Measurements from ENCODE around the gene USP44.
"Not testable (repeated sequence)": the region's sequence is repeated elsewhere in the genome, so short reads cannot be mapped to it uniquely, and the experiment has no call there.

USP44 gene

GRCh38 chr12:95551305-95551704, at the start of gene USP44:
Gene USP44, minus strand, starts transcription at chr12:95551476. Its CDS starts 17,220 bp downstream, at chr12:95534256.
- DNase-seq (ENCODE audit: low spot score) = no peak
- peaks cover 7% of the 10 kb centered on the region for H3K9me3 Mint-ChIP-seq
- H3K27ac Mint-ChIP-seq = peak within 1 kb of the TSS; percentile 78
- H3K4me1 Mint-ChIP-seq (ENCODE audit: low read depth) = peaks cover 51% of the 10 kb centered on the region
- peak within 1 kb of the TSS; percentile 75 for H3K4me3 Mint-ChIP-seq
- peaks cover 5% of the 10 kb centered on the region for H3K36me3 Mint-ChIP-seq (ENCODE audit: low read depth)
- peaks cover 21% of the 10 kb centered on the region for H3K27me3 Mint-ChIP-seq (ENCODE audit: low read depth)

DNA sequence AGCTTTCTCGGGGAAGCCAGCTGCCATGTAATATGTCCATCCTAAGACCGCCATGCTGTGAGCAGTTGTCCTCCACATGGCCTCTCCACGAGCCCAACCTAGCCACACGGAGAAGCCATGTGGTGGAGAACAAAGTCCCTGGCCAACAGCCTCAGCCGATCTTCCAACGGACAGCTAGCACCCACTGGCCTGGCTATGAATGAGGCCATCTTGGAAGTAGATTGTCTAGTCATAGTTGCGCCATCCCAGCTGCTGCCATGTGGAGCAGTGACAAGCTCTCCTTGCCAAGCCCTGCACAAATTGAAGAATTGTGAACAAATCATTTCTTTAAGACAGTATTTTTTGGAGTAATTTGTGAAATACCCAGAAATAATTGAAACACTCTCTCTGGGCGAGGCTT, 49.3 kb upstream of the USP44 start:
- Mint-ChIP-seq H3K4me1 (ENCODE audit: low read depth) (no peaks in the 10 kb centered on the region), H3K27ac (no peak overlapping the region), H3K27me3 (ENCODE audit: low read depth) (no peaks in the 10 kb centered on the region), H3K36me3 (ENCODE audit: low read depth) (no peaks in the 10 kb centered on the region), H3K4me3 (no peak overlapping the region), H3K9me3 (no peaks in the 10 kb centered on the region)
- DNase-seq (ENCODE audit: low spot score) = no peak

DNA sequence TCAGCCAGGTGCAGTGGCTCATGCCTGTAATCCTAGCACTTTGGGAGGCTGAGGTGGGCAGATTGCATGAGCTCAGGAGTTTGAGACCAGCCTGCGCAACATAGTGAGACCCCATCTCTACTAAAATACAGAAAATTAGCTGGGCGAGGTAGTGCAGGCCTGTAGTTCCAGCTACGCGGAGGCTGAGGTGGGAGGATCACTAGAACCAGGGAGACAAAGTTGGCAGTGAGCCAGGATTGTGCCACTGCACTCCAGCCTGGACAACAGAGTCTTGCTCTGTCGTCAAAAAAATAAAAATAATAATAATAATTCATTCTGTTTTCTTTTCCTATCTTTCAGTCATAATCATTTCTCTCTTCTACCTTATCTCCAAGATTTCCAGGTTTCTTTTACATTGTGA, 48.6 kb upstream of the USP44 start:
- Mint-ChIP-seq H3K27ac (no peak overlapping the region), H3K36me3 (ENCODE audit: low read depth) (no peaks in the 10 kb centered on the region), H3K9me3 (no peaks in the 10 kb centered on the region), H3K4me3 (no peak overlapping the region), H3K27me3 (ENCODE audit: low read depth) (peaks cover under 1% of the 10 kb centered on the region), H3K4me1 (ENCODE audit: low read depth) (no peaks in the 10 kb centered on the region)
- no peak for DNase-seq (ENCODE audit: low spot score)

DNA sequence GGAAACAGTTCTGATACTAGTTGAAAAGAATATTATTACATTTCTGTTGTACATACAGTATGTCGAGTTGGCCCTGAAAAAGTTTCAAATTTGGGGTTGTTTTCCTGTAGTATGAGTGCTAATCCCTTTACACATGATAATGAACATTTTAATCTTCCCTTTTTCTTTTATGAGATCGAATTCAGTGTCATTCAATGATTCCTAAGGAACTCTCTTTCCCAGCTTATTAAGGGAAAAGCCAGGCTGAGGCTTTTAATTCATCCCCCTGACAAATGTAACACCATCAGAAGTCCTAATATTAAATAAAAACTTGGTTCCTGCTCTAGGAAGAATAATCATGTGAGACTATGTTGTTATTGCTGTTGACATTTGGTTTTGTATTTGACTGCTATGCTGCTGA, 42.9 kb upstream of the USP44 start:
- DNase-seq (ENCODE audit: low spot score) = no peak
- peaks cover 3% of the 10 kb centered on the region for H3K27me3 Mint-ChIP-seq (ENCODE audit: low read depth)

DNA sequence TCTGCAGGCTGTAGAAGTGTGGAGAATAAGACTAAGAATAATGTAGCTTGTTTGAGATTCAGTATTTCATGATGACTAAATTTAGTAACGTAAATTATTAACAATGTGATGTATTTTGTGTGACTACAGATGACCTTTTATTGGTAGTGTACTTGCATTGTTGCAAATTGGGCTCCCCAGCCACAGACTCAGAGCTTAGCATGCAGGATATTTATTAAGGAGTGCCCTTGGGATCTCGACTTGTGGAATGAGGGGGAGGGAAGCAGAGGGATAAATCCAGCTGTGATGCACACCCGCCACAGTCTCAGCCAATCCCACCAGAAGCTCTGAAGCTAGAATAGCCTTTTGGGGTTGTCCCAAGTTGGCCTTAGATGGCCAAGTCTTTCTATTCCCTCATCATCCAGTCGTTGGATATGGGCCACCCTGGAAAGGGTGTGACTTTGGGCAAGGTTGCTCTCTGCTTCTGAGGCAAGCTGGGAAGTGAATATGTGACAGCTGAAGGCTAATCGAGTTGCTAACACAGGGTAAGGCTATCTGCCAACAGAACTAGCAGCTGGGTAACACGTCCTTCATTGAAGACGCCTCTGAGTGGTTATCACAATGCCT, 42.1 kb upstream of the USP44 start:
- no peaks in the 10 kb centered on the region for H3K4me1 Mint-ChIP-seq (ENCODE audit: low read depth)
- no peaks in the 10 kb centered on the region for H3K9me3 Mint-ChIP-seq
- no peak overlapping the region for H3K4me3 Mint-ChIP-seq
- DNase-seq (ENCODE audit: low spot score) = no peak
- no peak overlapping the region for H3K27ac Mint-ChIP-seq
- no peaks in the 10 kb centered on the region for H3K36me3 Mint-ChIP-seq (ENCODE audit: low read depth)
- peaks cover 3% of the 10 kb centered on the region for H3K27me3 Mint-ChIP-seq (ENCODE audit: low read depth)

More for the DNA sequence above, 42.9 kb upstream of the USP44 start:
- Mint-ChIP-seq H3K36me3 (ENCODE audit: low read depth) (no peaks in the 10 kb centered on the region), H3K27ac (no peak overlapping the region), H3K9me3 (no peaks in the 10 kb centered on the region), H3K4me1 (ENCODE audit: low read depth) (no peaks in the 10 kb centered on the region), H3K4me3 (no peak overlapping the region)

- no peaks in the 10 kb centered on the region for H3K36me3 Mint-ChIP-seq (ENCODE audit: low read depth)
- no peak overlapping the region for H3K4me3 Mint-ChIP-seq
- peaks cover 3% of the 10 kb centered on the region for H3K27me3 Mint-ChIP-seq (ENCODE audit: low read depth)
- no peaks in the 10 kb centered on the region for H3K4me1 Mint-ChIP-seq (ENCODE audit: low read depth)
- no peak overlapping the region for H3K27ac Mint-ChIP-seq
- no peak for DNase-seq (ENCODE audit: low spot score)
- H3K9me3 Mint-ChIP-seq = no peaks in the 10 kb centered on the region
Observed at GRCh38 chr12:95591731-95592130, 40.5 kb upstream of the USP44 start.

GRCh38 chr12:95590775-95591174, 39.5 kb upstream of the USP44 start:
- H3K9me3 Mint-ChIP-seq = no peaks in the 10 kb centered on the region
- no peak overlapping the region for H3K27ac Mint-ChIP-seq

GRCh38 chr12:95583933-95584332, 32.7 kb upstream of the USP44 start:
- H3K9me3 Mint-ChIP-seq = no peaks in the 10 kb centered on the region

More at GRCh38 chr12:95590775-95591174, 39.5 kb upstream of the USP44 start:
- DNase-seq (ENCODE audit: low spot score) = no peak
- Mint-ChIP-seq H3K4me1 (ENCODE audit: low read depth) (no peaks in the 10 kb centered on the region), H3K4me3 (no peak overlapping the region), H3K36me3 (ENCODE audit: low read depth) (no peaks in the 10 kb centered on the region), H3K27me3 (ENCODE audit: low read depth) (peaks cover 3% of the 10 kb centered on the region)

GRCh38 chr12:95582230-95583058, 31.2 kb upstream of the USP44 start:
- Mint-ChIP-seq H3K36me3 (ENCODE audit: low read depth) (no peaks in the 10 kb centered on the region), H3K27me3 (ENCODE audit: low read depth) (peaks cover 5% of the 10 kb centered on the region), H3K27ac (no peak overlapping the region), H3K4me1 (ENCODE audit: low read depth) (no peaks in the 10 kb centered on the region), H3K4me3 (no peak overlapping the region), H3K9me3 (no peaks in the 10 kb centered on the region)
- no peak for DNase-seq (ENCODE audit: low spot score)

More at GRCh38 chr12:95583933-95584332, 32.7 kb upstream of the USP44 start:
- no peak overlapping the region for H3K27ac Mint-ChIP-seq
- DNase-seq (ENCODE audit: low spot score) = no peak
- H3K36me3 Mint-ChIP-seq (ENCODE audit: low read depth) = no peaks in the 10 kb centered on the region
- H3K4me3 Mint-ChIP-seq = no peak overlapping the region
- H3K4me1 Mint-ChIP-seq (ENCODE audit: low read depth) = no peaks in the 10 kb centered on the region
- peaks cover 5% of the 10 kb centered on the region for H3K27me3 Mint-ChIP-seq (ENCODE audit: low read depth)

GRCh38 chr12:95577820-95578219, 26.5 kb upstream of the USP44 start:
- no peak overlapping the region for H3K4me3 Mint-ChIP-seq

DNA sequence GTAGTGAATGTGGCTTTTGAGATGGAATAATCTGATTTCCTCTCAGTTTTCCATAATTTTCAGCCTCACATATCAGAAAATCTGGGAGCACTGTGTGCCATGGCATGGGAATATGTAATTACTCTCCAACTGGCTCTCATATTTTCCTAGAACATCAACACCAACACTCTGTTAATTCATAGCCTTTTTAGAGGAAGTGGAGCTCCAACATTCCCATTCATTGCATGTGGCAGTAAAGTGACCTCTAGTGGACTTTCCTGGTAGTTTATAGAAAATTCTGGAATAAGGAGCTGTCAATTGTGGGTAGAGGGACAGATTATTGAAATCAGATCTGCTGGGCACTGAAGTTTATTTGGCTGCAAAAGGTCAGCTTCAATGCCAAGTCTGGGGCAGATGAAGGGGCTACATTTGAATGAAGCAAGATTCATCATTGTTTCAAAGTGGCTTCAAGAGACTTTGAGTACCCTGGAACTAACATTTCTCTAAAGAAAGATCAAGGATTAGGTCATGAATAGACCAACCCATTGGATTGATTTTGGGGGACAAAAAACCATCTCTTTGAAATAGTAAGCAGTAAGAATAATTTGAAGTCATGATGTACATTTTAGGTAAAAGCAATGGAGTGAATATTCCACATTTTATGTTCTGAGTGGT, 23.6 kb upstream of the USP44 start:
- Mint-ChIP-seq H3K27ac (no peak overlapping the region), H3K27me3 (ENCODE audit: low read depth) (peaks cover 11% of the 10 kb centered on the region), H3K36me3 (ENCODE audit: low read depth) (no peaks in the 10 kb centered on the region), H3K4me1 (ENCODE audit: low read depth) (peaks cover 2% of the 10 kb centered on the region), H3K9me3 (no peaks in the 10 kb centered on the region), H3K4me3 (no peak overlapping the region)
- no peak for DNase-seq (ENCODE audit: low spot score)

More at GRCh38 chr12:95577820-95578219, 26.5 kb upstream of the USP44 start:
- Mint-ChIP-seq H3K4me1 (ENCODE audit: low read depth) (no peaks in the 10 kb centered on the region), H3K27ac (no peak overlapping the region), H3K9me3 (no peaks in the 10 kb centered on the region), H3K36me3 (ENCODE audit: low read depth) (no peaks in the 10 kb centered on the region), H3K27me3 (ENCODE audit: low read depth) (peaks cover 11% of the 10 kb centered on the region)
- no peak for DNase-seq (ENCODE audit: low spot score)

GRCh38 chr12:95573951-95574576, 22.8 kb upstream of the USP44 start:
- Mint-ChIP-seq H3K36me3 (ENCODE audit: low read depth) (no peaks in the 10 kb centered on the region), H3K27ac (no peak overlapping the region), H3K27me3 (ENCODE audit: low read depth) (peaks cover 11% of the 10 kb centered on the region), H3K4me1 (ENCODE audit: low read depth) (peaks cover 2% of the 10 kb centered on the region), H3K4me3 (no peak overlapping the region), H3K9me3 (no peaks in the 10 kb centered on the region)
- no peak for DNase-seq (ENCODE audit: low spot score)

DNA sequence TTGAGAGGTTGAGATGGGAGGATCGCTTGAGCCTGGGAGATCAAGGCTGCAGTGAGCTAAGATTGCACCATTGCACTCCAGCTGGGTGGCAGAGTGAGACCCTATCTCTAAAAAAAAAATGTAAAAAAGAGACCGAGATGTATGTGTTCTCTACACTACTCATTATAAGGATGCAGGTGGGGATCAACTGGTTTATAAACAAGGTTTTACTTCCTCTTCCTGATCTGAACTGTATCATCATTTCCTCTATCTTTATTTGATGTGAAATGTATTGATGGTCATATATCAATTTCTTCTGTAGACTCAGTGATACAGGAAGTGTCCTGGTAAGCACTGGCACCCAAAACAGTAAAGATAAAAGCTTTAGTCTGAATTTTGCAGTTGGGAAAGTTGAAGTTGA, 20.1 kb upstream of the USP44 start:
- Mint-ChIP-seq H3K4me3 (no peak overlapping the region), H3K27me3 (ENCODE audit: low read depth) (peaks cover 14% of the 10 kb centered on the region), H3K27ac (no peak overlapping the region), H3K9me3 (no peaks in the 10 kb centered on the region), H3K4me1 (ENCODE audit: low read depth) (peaks cover 6% of the 10 kb centered on the region), H3K36me3 (ENCODE audit: low read depth) (no peaks in the 10 kb centered on the region)
- no peak for DNase-seq (ENCODE audit: low spot score)

DNA sequence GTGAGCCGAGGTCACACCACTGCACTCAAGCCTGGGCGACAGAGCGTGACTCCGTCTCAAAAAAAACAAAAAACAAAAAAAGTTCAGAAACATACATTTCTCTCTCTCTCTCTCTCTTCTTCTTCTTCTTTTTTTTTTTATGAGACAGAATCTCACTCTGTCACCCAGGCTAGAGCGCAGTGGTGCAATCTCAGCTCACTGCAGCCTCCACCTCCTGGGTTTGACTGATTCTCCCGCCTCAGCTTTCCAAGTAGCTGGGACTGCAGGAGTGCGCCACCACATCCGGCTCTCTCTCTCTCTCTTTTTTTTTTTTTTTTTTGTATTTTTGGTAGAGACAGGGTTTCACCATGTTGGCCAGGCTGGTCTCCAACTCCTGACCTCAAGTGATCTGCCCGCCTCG, 16.8 kb upstream of the USP44 start:
- H3K27me3 Mint-ChIP-seq (ENCODE audit: low read depth); DNase-seq (ENCODE audit: low spot score); H3K36me3 Mint-ChIP-seq (ENCODE audit: low read depth); H3K9me3 Mint-ChIP-seq; H3K27ac Mint-ChIP-seq; H3K4me3 Mint-ChIP-seq; H3K4me1 Mint-ChIP-seq (ENCODE audit: low read depth): not testable (repeated sequence)

Data from T-helper 2 cell treated with Interferon-gamma antibody and Interleukin-4, amounts not matched to agents 5 μg/mL and 100 μg/mL, for 36 hours (primary cell).